ENCODE results near the gene LDLRAD4.

The LDLRAD4 gene

GRCh38 chr18:13229001-13229671, 10.6 kb downstream of the LDLRAD4 start:
- DNase-seq (ENCODE audit: low read depth in 3 of 3): no peak

- DNase-seq (ENCODE audit: low read depth in 3 of 3): no peak
Observed at GRCh38 chr18:13231151-13231550, 12.6 kb downstream of the LDLRAD4 start.

GRCh38 chr18:13232086-13232917, 13.7 kb downstream of the LDLRAD4 start:
- DNase-seq (ENCODE audit: low read depth in 3 of 3): no peak

GRCh38 chr18:13232971-13233786, 14.6 kb downstream of the LDLRAD4 start:
- no peak for DNase-seq (ENCODE audit: low read depth in 3 of 3)

- DNase-seq (ENCODE audit: low read depth in 3 of 3): no peak
Observed at GRCh38 chr18:13233787-13234783, 15.5 kb downstream of the LDLRAD4 start.

DNA sequence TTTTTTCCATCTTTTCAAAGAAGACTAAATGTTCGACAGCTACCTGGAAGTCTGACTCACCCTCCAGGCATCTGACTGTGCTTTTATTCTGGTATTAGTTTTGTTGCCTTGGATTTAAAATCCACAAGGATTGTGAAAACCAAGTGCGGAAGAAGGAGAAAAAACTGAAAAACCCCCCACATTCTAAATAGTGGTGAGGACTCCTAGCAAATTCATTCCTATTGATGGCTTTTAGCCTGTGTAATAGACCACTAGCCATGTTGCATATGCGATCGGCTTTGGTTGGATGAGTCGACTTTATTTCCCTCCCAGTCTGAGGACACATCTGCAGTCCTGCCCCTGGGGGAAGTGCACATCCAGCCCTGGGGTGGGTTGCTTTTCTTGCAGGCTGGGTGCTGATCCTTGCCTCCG, 16.9 kb downstream of the LDLRAD4 start:
- no peak for DNase-seq (ENCODE audit: low read depth in 3 of 3)

DNA sequence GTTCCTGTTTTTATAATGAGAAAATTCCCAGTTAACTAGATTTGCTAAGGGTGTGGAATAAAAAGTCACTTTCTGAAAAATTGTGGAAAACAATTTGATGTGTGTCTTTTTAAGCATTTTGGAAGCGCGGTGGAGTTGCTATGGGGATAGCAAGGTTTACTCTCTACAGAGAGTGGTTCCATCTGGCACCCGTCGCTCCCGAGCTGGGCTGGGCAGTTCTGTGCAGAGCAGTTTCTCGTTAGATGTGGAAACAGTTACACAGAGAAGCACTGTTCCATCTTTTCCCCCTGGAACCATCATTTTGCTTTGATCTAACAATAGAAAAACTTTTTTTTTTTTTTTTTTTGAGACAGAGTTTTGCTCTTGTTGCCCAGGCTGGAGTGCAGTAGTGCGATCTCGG, 17.4 kb downstream of the LDLRAD4 start:
- no peak for DNase-seq (ENCODE audit: low read depth in 3 of 3)

DNA sequence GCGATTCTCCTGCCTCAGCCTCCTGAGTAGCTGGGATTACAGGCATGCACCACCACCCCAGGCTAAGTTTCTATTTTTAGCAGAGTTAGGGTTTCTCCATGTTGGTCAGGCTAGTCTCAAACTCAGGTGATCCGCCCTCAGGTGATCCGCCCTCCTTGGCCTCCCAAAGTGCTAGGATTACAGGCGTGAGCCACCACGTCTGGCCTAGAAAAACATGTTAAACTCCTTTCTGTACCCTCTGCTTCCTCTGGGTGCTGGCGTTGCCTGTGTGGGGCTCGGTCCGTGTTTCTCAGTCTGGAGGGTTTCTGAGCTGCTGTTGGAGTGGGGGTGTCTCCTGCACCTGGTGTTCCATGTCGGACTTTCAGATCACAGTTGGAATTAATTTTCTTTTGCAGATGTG, 17.9 kb downstream of the LDLRAD4 start:
- DNase-seq (ENCODE audit: low read depth in 3 of 3): no peak

DNA sequence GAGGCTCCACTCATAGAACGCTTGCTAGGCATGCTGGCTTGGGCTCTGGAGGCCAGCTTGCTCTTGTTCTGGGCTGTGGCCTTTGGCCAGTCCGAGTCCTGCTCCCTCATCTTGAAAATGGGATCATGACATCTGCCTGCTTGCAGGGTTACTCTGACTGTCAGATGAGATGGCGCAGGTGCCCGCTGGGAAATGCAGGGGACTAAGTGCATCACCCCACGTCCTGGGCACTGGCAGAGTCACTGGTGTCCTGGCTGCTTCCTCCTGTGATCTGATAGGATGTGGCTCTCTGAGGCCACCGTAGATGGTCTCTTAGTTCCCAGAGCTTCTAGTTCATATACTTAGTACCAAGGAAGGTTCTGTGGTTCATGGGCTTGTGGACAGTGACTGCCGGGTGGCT, 18.5 kb downstream of the LDLRAD4 start:
- no peak for DNase-seq (ENCODE audit: low read depth in 3 of 3)

GRCh38 chr18:13237641-13238040, 19.1 kb downstream of the LDLRAD4 start:
- no peak for DNase-seq (ENCODE audit: low read depth in 3 of 3)

GRCh38 chr18:13239171-13239956, 20.8 kb downstream of the LDLRAD4 start:
- DNase-seq (ENCODE audit: low read depth in 3 of 3): no peak

GRCh38 chr18:13240060-13240725, 21.6 kb downstream of the LDLRAD4 start:
- DNase-seq (ENCODE audit: low read depth in 3 of 3): no peak

GRCh38 chr18:13241083-13241892, 22.7 kb downstream of the LDLRAD4 start:
- no peak for DNase-seq (ENCODE audit: low read depth in 3 of 3)

DNA sequence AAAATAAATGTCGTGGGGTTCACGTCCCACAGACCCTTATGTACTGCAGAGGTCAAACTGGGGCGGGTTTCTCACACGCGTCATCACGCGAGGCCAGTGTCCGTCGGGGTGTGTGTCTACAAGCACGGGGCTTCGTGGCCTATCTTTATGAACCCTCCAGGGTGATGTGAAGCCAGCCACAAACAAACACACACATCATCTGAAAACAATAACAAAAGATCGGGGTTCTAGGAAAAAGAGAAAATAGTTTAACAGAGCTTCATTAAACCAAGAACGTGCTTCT, 23.3 kb downstream of the LDLRAD4 start:
- DNase-seq (ENCODE audit: low read depth in 3 of 3): no peak

DNA sequence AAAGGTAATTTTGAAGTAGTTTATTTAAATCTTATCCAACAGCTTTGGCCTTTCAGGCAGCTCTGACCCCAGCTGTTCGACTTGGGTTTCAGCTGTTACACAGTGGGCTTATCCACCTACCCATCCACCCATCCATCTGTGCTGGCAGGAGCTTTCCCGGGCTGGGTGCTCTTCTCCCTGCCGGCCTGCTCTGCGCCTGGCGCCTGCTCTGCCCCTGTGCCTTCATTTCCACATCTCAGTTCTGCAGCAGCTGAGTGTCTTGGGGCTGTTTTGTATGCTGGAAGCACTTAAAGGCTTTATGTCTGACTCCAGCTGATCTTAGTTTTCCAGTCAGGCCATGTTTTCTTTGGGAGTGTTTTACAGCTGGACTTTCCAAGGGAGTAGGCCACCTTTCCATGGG, 24.2 kb downstream of the LDLRAD4 start:
- no peak for DNase-seq (ENCODE audit: low read depth in 3 of 3)

- DNase-seq (ENCODE audit: low read depth in 3 of 3): no peak
Observed at GRCh38 chr18:13243363-13243762, 24.8 kb downstream of the LDLRAD4 start.

DNA sequence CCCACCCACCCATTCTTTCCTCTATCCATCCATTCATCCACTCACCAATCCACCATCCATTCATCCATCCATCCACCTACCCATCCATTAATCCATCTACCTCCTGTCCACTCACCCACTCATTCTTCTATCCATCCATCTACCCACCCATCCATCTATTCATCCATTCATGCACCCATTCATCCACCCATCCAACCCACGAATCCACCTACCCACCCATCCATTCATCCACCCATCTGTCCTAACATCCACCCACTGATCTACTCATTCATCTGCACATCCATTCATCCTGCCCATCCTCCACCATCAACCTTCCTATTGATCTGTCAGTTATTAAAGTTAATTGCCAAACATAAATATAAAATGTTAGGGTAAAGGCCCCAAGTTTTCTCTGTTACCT, 25.6 kb downstream of the LDLRAD4 start:
- no peak for DNase-seq (ENCODE audit: low read depth in 3 of 3)

DNA sequence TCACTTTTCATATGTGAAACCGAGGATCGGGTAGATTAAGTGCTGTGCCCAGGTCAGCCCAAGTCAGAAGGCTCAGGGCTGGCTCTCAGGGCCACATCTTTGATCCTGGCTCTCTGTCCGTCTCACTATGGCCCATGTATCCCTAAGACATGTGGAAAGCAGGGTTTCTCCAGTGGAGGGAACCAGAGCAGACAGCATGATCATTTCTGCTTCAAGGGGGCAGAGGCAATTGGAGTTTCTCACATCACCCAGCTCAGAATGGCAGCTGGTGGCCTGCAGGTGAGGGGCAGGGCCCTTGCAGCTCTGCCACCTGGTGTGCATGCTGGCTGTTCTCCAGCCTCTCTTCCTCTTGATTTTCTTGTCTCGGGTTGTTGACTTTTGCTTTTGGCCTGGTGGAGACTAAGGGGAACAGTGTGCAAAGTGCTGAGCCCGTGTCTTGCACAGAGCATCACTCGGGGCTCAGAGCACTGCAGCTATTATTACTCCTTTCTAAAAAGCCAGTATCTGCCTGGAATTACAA, 27.0 kb downstream of the LDLRAD4 start:
- no peak for DNase-seq (ENCODE audit: low read depth in 3 of 3)

DNA sequence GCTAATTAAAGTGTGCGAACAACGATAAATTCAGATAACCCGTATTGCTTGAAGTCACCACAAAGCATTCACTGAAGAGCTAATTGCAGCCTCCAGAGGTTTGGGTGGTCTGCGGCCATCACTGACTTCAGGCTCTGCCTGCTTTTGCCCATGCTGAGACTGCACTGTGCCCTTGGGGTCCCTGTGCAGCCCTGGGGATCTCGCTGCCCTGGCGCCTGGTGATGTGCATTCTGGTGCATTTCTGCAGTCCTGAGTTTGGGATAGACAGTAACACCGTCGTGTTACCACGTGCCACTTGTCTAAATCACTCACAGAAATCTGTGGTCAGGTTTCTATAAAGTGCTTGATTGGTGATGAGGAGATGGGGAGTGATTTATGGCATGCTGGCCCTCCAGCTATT, 27.6 kb downstream of the LDLRAD4 start:
- no peak for DNase-seq (ENCODE audit: low read depth in 3 of 3)
